ENCODE measurements around the gene ATP11B. TPM values are rescaled to one million over a fixed set of nuclear protein-coding genes. Genes with fewer than 3 reads are reported as not detected.

The ATP11B gene
- total RNA-seq, 2 donors from 2014 or later: 68.8 to 68.9 TPM

DNA sequence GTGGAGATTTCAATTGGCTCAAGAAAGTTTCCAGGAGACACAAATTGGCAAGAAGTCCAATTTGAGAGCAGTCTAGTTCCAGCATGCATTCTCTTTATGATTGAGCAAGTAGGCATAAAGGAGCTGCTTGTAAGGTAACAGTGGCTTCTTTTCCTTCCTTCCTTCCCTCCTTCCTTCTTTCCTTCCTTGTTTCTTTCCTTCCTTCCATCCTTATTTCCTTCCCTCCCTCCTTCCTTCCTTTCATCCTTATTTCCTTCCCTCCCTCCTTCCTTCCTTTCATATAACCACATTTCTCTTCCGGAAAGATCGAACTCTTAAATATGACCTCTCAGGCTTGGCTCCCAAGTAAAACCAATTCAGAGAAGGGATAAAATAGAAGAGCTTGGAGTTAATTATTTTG, 29.4 kb upstream of the ATP11B start:
- no peak overlapping the region for H3K27ac ChIP-seq
- H3K36me3 ChIP-seq: no peaks in the 10 kb centered on the region

DNA sequence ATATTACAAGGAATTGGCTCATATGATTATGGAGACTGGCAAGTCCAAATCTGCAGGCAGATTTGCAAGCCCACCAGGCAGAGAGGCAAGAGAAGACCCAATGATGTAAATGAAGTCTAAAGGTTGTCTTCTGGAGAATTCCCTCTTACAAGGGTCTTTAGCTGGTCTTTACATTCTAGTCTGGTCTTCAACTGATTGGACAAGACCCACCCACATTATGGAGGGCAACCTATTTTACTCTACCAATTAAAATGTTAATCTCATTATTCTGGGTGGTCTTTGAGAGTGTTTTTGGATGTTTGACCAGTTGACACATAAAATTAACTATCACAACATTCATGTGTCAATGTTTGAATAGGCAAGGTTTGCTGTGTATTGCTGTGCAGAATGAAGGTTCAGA, 28.0 kb upstream of the ATP11B start:
- no peaks in the 10 kb centered on the region for H3K9me3 ChIP-seq
- H3K36me3 ChIP-seq: no peaks in the 10 kb centered on the region
- no peaks in the 10 kb centered on the region for H3K27me3 ChIP-seq (replicated peaks; ENCODE audit: insufficient read depth)
- H3K4me1 ChIP-seq (ENCODE audit: control insufficient read depth in 1 of 2, low read depth in 2 of 2): no peaks in the 10 kb centered on the region
- TF ChIP-seq, protein P1, sequence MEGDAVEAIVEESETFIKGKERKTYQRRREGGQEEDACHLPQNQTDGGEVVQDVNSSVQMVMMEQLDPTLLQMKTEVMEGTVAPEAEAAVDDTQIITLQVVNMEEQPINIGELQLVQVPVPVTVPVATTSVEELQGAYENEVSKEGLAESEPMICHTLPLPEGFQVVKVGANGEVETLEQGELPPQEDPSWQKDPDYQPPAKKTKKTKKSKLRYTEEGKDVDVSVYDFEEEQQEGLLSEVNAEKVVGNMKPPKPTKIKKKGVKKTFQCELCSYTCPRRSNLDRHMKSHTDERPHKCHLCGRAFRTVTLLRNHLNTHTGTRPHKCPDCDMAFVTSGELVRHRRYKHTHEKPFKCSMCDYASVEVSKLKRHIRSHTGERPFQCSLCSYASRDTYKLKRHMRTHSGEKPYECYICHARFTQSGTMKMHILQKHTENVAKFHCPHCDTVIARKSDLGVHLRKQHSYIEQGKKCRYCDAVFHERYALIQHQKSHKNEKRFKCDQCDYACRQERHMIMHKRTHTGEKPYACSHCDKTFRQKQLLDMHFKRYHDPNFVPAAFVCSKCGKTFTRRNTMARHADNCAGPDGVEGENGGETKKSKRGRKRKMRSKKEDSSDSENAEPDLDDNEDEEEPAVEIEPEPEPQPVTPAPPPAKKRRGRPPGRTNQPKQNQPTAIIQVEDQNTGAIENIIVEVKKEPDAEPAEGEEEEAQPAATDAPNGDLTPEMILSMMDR (IDR thresholded peaks at IDR 0.05): no peak
- no peak overlapping the region for H3K4me3 ChIP-seq
- ATAC-seq (ENCODE audit: insufficient number of reproducible peaks, low FRiP score, low read depth) (no peak), DNase-seq (ENCODE audit: low spot score) (no peak)
- H3K27ac ChIP-seq: no peak overlapping the region

More for the DNA sequence above, 29.4 kb upstream of the ATP11B start:
- no peak for DNase-seq (ENCODE audit: low spot score)
- Histone ChIP-seq H3K4me3 (no peak overlapping the region), H3K27me3 (replicated peaks; ENCODE audit: insufficient read depth) (no peaks in the 10 kb centered on the region), H3K4me1 (ENCODE audit: control insufficient read depth in 1 of 2, low read depth in 2 of 2) (no peaks in the 10 kb centered on the region), H3K9me3 (no peaks in the 10 kb centered on the region)
- no peak for ATAC-seq (ENCODE audit: insufficient number of reproducible peaks, low FRiP score, low read depth)
- TF ChIP-seq, protein P1 (IDR thresholded peaks at IDR 0.05): no peak

DNA sequence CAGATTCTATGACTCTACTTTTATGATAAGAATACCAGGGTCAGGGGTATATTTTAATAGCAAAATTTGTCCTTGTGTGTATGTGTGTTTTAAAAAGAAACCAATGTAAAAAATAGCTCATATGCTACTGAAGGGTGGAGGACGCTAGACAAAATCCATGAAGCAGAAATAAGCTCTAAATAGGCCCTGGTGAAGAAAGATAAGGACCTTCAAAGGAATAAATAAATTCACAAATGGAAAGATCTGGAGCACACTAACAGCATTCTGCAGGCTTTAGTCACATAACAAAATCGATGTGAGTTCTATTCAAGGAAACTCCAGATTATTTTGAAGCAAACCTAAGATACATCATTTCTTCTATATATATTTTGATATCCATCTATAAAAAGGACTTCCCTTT, 27.2 kb upstream of the ATP11B start:
- ATAC-seq (ENCODE audit: insufficient number of reproducible peaks, low FRiP score, low read depth) (no peak), DNase-seq (ENCODE audit: low spot score) (no peak)
- H3K27ac ChIP-seq: no peak overlapping the region
- TF ChIP-seq, protein P1 (IDR thresholded peaks at IDR 0.05): no peak
- H3K9me3 ChIP-seq: no peaks in the 10 kb centered on the region
- H3K4me1 ChIP-seq (ENCODE audit: control insufficient read depth in 1 of 2, low read depth in 2 of 2): no peaks in the 10 kb centered on the region
- H3K27me3 ChIP-seq (replicated peaks; ENCODE audit: insufficient read depth): no peaks in the 10 kb centered on the region
- no peak overlapping the region for H3K4me3 ChIP-seq
- no peaks in the 10 kb centered on the region for H3K36me3 ChIP-seq

DNA sequence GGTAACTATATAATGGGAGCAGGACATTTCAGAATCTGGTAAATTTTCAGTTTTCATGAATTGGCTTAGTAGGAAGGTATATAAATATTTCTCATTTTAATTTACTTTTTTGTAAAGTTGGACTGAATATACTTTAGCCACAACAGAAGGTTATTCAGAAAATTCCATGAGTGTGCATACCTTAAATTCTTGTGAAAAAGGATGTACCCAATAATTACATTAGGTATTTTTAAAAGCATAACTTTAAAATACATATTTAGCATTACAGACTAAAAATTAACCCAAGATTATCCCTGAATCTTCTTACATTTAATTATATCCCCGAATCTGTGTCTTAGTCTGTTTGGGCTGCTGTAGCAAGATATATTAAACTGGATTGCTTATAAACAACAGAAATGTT, 24.9 kb upstream of the ATP11B start:
- ATAC-seq (ENCODE audit: insufficient number of reproducible peaks, low FRiP score, low read depth): no peak
- no peak for DNase-seq (ENCODE audit: low spot score)
- Histone ChIP-seq H3K4me1 (ENCODE audit: control insufficient read depth in 1 of 2, low read depth in 2 of 2) (no peaks in the 10 kb centered on the region), H3K36me3 (no peaks in the 10 kb centered on the region), H3K9me3 (no peaks in the 10 kb centered on the region), H3K27me3 (replicated peaks; ENCODE audit: insufficient read depth) (no peaks in the 10 kb centered on the region), H3K4me3 (no peak overlapping the region), H3K27ac (no peak overlapping the region)
- TF ChIP-seq, protein P1 (IDR thresholded peaks at IDR 0.05): no peak

DNA sequence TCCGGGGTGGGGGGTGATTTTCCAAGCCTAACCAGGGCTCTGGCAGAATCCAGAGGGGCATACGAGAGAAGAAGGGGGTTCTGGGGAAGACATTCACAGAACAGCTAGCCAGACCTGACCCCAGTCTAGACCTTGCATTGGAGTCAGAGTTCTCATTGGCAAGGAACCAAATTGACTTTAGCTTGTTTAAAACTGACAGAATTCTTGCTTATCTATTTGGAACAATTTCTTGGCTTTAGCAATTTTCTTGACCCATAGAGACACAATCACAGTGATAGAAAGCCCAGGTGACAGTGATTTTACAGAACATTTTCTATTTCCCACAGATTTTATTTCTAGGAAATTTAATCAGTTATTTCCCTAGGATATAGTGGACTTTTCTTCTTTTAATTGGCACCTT, 23.6 kb upstream of the ATP11B start:
- Histone ChIP-seq H3K36me3 (no peaks in the 10 kb centered on the region), H3K4me1 (ENCODE audit: control insufficient read depth in 1 of 2, low read depth in 2 of 2) (no peaks in the 10 kb centered on the region), H3K9me3 (no peaks in the 10 kb centered on the region), H3K27me3 (replicated peaks; ENCODE audit: insufficient read depth) (no peaks in the 10 kb centered on the region), H3K4me3 (no peak overlapping the region), H3K27ac (no peak overlapping the region)
- TF ChIP-seq, protein P1 (IDR thresholded peaks at IDR 0.05): no peak
- DNase-seq (ENCODE audit: low spot score) (no peak), ATAC-seq (ENCODE audit: insufficient number of reproducible peaks, low FRiP score, low read depth) (no peak)

Measured in thoracic aorta (tissue), 2 donors.